Globus pallidus (tissue), 1 donor: ENCODE data around the gene EXTL1.
A peak's percentile ranks its signal among the peaks of the same experiment; 100 is the strongest.

Experiments
- DNase-seq: peaks from one replicate; pipeline ENCODE4 v3.0.0-alpha.2; 2015; ENCODE audit warnings: low spot score

The EXTL1 gene

DNA sequence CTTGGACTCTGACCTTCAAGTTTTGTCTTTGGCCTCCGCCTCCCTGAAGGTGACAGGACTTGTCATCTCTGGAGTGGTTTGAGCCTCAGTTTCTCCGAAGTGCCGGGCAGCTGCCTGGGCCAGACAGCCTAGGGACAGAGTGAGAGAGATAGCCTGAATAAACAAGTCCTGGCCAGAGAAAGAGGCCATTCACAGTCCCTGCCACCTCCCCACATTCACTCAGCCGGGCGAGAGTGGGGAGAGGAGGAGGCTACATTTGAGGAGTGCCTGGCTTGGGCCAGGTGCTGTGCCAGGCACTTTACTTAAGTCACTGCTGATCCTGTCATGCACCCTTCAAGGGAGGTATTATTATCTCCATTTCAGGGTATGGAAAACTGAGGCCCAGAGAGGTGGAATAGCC, 3.5 kb downstream of the EXTL1 start:
- DNase-seq, result no peak

DNA sequence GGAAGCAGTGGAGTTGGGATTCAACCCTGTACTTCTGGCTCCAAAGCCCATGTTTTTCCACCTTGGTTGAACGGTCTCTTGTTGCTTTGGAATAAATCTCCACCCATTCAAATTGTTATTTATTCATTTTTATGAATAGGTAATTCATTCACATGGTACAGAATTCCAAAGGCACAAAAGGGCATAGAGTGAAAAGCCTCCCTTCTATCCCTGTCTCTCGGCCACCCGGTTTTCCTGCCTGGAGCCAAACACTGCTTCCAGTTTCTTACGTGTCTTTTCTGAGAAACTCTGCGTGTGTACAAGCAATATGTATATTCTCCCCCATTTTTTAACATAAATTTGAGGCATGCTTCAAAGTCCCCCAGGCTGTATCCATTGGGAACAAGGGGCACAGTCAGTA, 3.9 kb downstream of the EXTL1 start:
- DNase-seq, result no peak

DNA sequence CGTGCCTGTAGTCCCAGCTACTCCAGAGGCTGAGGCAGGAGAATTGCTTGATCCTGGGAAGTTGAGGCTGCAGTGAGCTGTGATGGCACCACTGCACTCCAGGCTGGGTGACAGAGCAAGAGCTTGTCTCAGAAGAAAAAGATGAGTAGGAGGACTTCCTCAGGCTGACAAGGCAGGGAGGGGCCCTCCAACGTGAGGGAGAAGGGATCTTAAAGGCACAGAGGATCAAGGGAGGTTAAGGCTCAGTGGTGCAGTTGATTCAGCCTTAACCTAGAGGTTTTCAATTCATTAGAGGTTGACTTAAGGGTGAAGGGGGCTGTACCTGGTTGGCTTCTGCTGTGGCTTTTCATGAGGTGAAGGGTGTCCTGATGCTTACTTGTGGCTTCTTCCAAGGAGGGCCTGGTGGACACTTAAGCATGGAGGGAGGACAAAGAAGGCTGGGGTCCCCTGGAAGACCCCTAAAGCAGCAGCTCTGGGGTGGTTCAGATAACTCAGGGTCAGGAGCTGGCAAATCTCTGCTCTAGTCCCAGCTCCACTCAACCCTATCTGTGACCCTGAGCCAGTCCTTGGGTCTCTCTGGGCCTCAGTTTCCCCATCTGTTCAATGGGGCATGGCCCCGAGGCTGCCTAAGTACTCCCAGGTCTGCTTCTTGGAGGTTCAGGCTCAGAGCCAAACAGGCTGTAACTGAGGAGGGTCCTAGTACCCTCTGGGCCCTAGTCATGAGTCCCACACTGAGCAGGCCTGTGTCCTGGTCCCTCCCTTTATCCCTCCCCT, 6.3 kb downstream of the EXTL1 start:
- DNase-seq, result no peak

DNA sequence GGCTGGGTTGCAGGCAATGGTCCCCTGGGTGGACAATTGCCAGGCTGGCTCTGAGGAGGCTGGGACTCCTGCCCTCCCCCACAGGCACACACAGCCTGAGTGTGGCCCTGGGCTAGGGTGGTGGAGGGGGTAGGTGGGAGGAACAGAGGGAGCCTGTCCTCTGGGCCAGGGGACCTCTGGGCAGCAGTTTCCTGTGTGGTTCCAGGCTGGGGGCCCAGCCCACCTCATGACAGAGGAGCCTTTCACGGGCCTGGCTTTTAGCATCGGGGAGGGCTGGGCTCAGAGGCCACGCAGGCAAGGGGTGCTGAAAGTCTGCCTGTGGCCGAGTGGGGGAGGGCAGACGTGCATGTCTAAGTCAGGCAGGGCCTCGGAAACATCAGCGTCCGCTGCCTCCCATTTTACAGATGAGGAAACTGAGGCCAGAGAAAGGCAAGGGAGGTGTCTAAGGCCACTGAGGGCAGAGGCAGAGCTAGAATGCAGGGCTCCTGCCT, 7.0 kb downstream of the EXTL1 start:
- peak; percentile 14 for DNase-seq

DNA sequence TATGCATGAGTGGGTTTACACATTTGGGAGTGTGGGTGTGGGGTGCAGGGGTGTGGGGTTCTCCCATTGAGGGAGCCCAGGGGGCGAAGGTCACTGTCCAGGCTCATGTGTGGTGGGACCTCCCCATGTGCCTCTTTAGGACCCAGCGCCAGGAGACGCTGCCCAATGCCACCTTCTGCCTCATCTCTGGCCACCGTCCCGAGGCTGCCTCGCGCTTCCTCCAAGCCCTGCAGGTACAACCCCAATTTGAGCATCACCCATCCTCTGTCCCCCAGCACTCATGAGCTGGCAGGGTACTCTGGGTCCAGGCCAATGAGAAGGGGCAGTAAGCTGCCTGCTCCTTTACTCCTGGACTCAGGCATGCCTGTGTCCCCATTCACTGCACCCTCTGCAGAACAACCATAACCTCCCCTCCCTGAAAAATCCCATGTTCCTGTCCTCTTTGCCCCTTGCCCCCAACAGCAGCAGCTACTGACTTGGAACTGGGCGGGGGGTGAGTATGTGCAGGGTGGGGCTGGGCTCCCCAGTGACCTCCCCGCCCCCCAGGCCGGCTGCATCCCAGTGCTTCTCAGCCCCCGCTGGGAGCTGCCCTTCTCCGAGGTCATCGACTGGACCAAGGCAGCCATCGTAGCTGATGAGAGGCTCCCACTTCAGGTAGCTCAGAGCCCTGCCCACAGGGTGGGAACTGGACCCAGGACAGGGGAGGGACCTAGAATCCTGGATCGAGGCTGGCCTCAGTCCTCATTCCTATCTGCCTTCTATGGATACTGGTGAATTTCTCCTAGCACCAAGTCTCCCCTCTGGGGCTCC, 7.7 kb downstream of the EXTL1 start:
- no peak for DNase-seq

DNA sequence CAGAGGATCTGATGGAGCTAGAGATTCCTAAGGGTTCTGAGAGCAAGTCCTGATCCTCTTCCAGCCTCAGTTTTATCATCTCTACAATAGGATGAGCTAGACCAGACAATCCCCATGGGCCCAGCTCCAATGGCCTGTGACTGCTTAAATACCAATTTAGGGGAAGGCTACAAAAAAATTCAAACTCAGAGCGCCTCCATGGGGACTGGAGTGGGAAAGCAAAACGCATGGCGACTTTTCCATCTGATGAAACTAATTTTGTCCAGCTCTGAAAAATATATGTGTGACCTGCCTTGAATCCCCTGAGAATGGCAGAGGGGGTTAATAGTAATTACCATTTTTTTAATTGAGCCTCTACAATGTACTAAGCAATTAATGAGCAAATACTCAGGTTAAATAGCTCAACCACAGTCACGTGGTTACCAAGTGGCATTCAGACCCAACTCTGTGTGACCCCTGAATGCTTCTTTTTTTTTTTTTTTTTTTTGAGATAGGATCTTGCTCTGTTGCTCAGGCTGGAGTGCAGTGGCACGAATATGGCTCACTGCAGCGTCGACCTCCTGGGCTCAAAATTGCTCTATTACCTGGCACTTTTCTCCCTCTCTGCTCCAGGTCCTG, 8.4 kb downstream of the EXTL1 start:
- DNase-seq, result no peak

DNA sequence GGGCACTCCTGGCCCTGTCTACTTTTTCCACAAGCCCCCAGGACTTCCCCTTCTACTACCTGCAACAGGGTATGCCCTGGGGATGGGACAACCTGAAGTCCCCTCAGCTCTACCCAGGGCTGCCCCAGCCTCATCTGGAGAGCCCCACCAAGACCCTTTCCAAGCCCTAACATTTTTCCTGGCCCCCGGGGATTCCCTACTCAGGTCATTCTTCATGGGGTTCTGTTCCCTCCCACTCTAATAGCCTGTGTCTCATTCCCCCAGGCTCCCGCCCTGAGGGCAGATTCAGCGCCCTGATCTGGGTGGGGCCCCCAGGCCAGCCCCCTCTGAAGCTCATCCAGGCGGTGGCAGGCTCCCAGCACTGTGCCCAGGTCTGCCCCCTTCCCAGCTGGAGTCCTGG, 9.6 kb downstream of the EXTL1 start:
- DNase-seq, result no peak

DNA sequence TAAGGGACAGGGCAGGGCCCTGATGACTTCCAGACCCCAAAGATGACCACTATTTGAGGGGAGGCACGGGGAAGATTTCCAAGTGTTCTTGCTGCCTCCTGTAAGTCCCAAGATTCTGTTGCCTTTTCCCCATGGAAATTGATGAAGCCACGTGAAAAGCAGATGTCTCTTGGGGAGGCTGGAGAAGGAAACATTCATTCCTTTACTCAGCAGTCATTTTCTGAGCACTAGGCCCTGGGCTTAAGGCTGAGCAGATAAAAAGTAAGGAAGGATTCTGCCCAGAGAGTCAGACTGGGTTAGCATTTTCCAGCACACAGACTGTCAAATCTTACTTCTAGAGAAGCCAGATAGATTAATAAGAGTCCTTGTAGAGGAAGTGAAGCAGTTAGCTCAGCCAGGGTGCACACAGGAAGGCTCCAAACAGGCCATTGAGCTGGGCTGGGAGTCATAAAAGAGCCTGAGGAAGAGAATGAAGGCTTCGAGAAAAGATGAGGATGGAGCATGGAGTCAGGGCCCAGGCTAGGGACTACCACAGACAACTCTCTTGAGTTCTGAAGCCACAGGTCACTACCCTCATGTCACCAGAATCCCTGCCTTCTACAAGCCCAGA, 10.1 kb downstream of the EXTL1 start:
- DNase-seq, result no peak

DNA sequence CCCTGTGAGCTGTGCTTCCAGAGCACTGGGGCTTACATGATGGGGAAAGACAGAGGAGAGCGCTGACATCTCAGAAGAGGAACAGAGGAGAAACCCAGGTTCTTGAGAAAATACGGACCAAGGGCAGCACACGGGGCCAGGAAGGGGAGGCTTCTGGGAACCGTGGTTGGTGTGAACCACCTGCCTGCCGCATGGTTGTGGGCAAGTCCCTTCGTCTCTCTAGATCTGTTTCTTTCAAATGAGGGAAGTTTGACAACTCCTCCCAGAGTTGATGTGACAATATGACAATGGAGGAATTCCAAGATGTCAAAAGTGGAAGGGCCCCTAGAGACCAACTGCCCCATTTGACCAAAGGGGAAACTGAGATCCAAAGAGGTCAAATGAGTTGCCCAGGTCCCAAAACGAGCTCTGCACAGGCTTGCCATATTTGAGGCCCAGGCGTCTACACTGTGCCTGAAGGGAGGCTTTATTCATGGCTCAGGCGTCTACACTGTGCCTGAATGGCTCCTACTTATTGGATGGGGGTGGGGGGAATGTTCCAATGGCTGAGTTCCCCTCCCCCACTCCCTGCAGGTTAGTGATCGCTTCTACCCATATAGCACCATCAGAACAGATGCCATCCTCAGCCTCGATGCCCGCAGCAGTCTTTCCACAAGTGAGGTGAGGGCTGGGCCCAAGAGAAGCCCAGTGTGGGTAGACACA, 11.2 kb downstream of the EXTL1 start:
- DNase-seq, result no peak

DNA sequence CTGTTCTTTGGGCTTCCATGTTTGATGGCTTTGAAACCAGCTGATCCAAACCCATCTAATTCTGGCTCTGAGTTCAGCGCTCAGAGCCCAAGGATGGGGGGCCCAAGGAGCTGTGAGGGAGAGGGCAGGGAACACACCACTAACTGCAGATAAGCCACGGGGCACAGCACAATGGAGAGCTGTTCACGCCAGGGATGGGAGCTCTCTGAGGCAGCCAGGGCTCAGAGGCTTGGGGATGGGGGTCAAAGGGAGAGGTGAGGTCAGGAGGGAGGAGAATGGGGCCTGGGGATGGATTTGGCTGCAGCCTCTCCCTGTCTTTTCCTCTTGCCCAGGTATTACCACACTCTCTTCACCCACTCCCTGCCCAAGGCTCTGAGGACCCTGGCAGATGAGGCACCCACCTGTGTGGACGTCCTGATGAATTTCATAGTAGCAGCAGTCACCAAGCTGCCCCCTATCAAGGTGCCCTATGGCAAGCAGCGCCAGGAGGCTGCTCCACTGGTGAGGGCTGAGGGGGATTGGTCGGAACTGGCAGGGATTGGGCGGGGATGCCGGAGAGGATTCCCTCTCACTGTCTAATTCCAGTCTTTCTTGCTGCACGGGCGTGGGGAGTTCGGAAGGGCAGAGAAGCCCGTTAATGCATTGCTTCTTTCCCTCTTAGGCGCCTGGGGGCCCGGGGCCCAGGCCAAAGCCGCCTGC, 13.1 kb downstream of the EXTL1 start:
- DNase-seq, result no peak

DNA sequence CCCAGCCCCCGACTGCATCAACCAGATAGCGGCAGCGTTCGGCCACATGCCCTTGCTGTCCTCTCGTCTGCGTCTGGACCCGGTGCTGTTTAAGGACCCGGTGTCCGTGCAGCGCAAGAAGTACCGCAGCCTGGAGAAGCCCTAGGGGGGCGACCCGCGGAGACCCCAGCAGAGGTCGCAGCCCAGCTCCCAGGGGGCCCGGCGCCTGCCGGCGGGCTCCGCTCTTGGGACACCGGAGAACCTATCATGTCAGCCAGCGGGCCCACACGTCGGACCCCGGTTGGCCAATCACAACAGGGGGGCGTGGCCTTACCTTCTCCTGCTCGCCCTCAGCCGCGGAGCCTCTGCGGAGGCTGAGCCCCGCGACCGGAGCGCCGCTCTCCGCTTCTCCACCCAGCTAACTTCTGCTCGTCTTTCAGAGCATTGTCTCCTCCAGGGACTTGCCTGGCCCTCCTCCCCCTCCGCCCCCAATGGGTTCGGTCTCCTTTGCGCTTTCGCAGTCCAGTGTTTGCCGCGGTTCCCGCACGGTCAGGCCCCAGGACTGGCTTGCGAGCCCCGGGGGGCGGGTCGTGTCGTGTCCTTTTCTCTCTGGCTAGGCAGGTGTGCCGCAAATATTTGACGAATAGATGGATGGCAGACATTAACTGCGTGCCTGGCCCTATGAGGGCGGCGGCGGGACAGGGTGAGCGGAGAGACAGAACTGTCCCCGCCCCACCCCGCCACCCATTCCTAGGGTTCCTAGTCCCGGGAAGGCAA, 13.8 kb downstream of the EXTL1 start:
- DNase-seq, result peak; percentile 92

DNA sequence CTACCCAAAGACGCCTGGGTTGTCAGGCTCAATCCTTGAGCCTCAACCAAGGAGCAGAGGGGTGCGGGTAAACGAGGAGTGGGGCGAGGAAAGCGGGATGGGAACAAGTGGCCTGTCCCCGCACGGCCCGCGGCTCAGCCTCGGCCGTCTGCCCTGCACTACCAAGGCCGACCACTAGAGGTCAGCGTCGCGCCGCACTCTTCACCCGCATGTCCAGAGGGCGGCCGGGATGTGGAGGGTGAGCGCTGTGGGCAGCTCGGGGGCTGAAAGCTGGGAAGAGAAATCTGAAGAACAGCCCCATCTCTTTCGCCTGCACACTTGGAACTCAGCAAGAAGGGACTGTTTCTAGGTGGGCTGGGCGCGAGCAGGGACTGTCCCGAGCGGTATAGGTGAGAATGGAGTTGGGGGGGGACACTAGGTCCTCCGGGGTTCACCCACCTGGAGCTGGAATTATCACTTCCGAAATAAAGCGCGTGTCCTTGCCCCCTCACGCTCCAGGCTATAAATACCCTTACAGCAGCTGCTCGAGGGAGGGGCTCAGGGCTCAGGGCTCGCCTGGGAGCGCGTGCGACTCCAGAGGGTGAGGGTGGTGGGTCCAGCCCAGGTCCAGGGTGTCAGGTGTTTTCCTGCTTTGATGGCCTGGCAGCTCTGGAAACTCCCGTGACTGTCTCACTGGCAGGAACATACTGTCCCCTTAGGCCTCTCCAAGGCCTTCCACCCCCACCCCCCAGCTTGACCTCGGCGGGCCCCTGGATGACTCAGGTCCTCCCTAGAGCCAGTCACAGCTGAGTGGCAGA, 14.6 kb downstream of the EXTL1 start:
- peak; percentile 65 for DNase-seq

DNA sequence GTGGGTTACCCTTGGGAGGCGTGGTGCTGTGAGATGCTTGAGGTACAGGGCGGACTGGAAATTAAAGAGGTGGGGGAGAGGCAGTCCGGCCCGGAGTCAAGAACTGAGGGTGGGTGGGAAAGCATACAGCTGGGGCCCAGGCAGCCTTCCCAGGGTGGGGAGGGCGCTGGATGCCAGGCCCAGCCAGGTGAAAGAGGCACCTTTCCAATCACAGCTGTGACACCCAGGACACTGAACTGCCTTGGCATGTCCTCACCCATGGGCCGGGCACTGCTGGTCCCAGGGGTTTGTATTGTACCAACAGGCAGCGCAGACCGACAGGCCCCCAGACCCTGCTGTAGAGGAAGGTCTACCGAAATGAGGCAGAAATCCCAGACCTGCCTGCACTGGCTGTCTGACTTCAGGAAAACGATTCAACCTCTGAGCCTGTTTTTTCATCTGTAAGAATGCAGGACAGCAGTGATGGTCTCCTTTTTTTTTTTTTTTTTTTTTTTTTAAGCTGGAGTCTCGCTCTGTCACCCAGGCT, 15.2 kb downstream of the EXTL1 start:
- no peak for DNase-seq

DNA sequence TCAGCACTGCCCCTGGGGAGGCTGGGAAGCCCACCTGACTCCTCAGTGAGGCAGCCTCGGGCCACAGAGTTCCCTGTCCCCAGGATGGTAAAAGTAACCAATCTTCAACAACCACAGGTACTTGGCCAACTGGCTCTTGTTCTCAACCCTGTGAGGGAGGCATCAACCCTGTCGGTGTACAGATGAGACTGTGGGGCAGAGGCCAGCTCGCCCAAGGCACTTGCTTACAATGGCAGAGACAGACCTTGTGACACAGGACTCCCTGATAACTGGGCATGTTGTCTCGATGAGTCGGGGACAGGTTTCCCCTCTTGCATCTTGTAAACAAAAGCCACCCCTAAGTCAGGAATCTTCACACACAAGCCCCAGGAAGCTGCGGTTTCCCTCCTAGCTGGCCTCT, 16.3 kb downstream of the EXTL1 start:
- no peak for DNase-seq

DNA sequence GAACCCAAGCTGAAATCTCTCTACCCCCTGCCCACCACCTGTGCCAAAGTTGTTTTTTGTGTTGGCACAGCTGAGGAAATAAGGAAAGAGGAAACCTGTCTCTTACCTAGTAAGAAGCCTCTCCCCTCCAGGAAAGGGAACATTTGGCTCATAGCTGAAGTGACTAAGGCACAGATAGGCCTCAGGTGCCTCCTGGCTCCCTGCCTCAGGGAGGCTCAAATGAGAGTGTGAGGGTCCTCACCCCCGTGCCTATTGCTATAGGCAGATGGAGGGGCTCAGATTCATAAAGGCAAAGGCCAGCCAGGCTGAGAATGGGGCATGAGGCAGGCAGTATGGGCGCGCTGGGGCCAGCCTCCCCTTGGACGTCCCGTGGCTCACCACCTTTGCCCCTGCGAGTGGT, 16.9 kb downstream of the EXTL1 start:
- DNase-seq, result no peak

DNA sequence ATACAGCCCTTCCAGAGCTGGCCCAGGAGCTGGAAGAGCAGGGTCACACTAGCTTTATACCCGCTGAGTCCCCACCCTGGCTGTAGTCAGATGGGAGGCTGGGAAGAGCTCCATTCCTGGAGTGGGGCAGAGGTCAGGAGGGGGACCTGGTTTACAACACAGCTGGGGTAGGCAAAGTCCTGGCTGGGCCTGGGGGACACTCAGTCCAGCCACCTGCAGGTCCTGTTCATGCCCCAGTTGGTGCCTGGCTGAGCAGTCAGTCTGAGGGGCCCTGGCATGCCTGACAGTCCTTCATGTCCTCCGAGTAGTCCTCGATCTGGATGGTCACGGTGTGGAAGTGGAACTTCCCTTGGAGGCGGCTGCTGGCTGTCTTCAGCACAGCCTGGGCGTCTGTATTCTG, 17.3 kb downstream of the EXTL1 start:
- DNase-seq, result no peak

DNA sequence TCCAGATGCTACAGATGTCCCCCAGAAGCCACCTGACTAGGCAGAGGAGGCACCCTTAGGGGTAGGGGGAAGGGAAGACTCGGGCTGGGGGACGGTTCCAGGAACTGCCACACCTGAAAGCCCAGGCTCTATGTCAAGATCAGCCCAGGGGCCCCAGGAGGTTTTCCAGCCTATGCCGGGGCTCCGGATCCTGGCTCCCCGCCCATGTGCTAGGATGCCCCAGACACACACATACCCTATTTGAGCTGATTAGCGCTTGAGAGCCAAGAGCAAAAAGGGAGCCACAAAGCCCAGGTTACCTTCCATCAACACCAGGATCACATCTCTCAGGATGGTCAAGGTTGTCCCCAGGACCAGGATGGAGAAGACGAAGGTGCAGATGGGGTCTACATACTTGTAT, 19.8 kb downstream of the EXTL1 start:
- DNase-seq, result no peak

DNA sequence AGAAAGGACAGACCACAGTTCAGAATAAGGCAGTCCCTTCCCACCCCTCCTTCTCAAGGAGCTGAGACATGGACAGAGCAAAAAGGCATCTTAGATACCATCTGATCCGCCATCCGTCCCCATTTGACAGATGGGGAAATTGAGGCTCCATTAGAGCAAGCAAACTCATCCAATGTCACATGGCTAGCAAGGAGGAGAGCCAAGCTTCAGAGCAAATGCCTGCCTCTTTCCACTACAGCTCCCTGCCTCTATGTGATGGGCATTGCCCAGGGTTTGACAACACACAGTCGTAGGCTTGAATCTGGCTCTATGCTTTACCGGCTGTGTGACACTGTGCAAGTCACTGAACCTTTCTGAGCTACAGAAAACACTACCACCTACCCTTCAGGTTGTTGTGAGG, 20.4 kb downstream of the EXTL1 start:
- no peak for DNase-seq

DNA sequence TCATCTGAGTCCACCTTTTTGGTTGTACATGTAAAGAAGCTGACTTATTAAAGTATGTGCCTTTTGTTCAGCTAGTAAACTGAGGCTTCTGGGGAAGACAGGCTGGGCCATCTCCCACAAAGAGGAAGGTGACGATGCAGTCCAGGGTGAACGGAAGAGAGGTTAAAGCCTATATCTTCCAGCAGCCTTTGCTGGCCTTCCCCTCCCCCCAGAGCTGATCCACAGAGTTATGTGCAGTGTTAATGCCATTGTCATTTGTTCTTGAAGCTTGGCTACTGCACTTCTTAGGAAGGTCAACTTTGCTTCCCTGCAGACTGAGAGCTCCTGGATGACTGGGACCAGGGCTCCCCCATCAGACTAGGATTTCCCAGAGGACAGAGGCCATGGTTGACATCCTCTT, 22.2 kb downstream of the EXTL1 start:
- DNase-seq, result no peak
